ENCODE measurements around the gene RTF2.

DNA sequence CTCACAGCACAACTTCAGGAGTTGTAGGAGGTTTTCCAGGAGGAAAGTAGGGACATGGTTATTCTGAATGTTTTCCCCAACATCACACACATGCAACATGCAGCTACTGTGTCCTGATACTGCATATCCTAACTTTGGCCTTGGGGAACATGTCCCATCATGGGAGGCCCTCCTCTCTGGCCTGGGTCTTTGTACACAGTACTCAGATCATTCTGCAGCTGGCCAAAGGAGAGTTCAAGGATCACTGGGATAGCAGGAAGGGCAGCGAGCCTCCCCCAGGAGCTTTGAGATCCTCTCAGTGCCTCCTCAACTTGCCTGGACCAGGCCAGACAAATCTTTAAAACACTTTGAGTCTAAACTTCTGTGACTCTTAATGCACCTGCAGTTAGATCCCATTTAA is 43.5 kb upstream of the RTF2 start:
- TF ChIP-seq, protein P1, sequence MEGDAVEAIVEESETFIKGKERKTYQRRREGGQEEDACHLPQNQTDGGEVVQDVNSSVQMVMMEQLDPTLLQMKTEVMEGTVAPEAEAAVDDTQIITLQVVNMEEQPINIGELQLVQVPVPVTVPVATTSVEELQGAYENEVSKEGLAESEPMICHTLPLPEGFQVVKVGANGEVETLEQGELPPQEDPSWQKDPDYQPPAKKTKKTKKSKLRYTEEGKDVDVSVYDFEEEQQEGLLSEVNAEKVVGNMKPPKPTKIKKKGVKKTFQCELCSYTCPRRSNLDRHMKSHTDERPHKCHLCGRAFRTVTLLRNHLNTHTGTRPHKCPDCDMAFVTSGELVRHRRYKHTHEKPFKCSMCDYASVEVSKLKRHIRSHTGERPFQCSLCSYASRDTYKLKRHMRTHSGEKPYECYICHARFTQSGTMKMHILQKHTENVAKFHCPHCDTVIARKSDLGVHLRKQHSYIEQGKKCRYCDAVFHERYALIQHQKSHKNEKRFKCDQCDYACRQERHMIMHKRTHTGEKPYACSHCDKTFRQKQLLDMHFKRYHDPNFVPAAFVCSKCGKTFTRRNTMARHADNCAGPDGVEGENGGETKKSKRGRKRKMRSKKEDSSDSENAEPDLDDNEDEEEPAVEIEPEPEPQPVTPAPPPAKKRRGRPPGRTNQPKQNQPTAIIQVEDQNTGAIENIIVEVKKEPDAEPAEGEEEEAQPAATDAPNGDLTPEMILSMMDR (conservative IDR thresholded peaks at IDR 0.05 in 1 of 2, IDR thresholded peaks at IDR 0.05 in 1 of 2; ENCODE audit: low read depth in 1 of 2, low read length in 2 of 2), result no peak
- TF ChIP-seq EZH2 (IDR thresholded peaks at IDR 0.05; ENCODE audit: low read length, missing control alignments), result no peak
